GM12874 (cell line): ENCODE data around the gene SLC10A4.

Source experiments
- TF ChIP-seq, protein P1 (sequence below): IDR thresholded peaks from 2 replicates; pipeline ENCODE4 v1.5.1; 2011; ENCODE audit warnings: low read depth, mild to moderate bottlenecking, control low read depth, low read length, moderate library complexity; ENCODE audit not compliant: insufficient read depth

Gene SLC10A4

DNA sequence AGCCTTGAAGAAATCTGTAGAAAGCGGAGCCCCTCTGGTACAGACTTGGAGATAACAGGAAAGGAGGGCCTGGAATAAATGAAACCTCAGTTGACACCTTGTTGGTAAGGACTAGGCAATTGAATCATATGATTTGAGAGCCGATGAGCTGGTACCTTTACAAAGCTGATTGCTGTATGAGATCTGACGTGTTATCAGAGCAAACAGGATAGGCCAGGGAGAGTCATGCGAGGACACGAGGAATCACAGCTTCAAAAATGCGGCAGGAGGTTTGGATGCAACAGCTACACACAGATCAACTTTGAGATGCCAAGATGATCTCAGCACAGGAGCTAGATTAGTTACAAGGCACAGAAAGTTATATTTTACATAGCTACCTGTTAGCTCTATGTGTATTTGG is 7.4 kb upstream of the SLC10A4 start:
- TF ChIP-seq, protein P1, sequence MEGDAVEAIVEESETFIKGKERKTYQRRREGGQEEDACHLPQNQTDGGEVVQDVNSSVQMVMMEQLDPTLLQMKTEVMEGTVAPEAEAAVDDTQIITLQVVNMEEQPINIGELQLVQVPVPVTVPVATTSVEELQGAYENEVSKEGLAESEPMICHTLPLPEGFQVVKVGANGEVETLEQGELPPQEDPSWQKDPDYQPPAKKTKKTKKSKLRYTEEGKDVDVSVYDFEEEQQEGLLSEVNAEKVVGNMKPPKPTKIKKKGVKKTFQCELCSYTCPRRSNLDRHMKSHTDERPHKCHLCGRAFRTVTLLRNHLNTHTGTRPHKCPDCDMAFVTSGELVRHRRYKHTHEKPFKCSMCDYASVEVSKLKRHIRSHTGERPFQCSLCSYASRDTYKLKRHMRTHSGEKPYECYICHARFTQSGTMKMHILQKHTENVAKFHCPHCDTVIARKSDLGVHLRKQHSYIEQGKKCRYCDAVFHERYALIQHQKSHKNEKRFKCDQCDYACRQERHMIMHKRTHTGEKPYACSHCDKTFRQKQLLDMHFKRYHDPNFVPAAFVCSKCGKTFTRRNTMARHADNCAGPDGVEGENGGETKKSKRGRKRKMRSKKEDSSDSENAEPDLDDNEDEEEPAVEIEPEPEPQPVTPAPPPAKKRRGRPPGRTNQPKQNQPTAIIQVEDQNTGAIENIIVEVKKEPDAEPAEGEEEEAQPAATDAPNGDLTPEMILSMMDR: no peak

DNA sequence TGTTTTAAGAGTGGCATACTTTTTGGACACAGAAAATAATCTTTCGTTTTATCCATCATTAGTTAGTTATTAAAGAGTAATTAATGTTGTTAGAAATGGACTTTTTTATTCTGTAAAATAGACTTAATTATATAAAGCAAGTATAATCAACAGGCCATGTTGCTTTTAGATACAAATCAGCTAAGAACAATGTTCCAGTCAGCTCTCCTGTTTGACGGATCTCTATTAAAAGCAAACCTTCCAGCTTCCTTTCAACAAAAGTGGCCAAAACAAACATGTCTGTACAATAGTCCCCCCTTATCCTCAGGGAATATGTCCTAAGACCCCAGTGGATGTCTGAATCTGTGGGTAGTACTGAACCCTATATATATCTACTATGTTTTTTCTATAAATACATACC is 4.9 kb upstream of the SLC10A4 start:
- TF ChIP-seq, protein P1: no peak

DNA sequence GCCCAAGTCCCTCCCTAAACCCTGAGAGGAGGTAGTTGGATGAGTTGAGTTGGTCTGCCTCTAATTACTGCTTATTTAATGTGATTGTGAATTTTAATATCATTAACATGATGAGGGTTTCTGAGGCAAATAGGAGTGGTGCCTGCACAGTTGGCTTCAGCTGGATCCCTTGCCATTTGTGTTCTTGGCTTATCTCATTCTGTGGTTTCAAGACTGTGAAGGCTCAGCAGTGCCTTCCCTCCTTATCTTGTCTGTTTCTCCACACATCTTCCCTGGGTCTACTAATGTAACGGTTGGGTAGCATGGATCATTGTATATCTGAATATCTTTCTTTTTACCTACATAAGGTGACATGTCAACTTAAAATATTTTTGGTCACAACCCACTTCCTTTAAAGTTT is 1.6 kb upstream of the SLC10A4 start:
- TF ChIP-seq, protein P1: no peak

DNA sequence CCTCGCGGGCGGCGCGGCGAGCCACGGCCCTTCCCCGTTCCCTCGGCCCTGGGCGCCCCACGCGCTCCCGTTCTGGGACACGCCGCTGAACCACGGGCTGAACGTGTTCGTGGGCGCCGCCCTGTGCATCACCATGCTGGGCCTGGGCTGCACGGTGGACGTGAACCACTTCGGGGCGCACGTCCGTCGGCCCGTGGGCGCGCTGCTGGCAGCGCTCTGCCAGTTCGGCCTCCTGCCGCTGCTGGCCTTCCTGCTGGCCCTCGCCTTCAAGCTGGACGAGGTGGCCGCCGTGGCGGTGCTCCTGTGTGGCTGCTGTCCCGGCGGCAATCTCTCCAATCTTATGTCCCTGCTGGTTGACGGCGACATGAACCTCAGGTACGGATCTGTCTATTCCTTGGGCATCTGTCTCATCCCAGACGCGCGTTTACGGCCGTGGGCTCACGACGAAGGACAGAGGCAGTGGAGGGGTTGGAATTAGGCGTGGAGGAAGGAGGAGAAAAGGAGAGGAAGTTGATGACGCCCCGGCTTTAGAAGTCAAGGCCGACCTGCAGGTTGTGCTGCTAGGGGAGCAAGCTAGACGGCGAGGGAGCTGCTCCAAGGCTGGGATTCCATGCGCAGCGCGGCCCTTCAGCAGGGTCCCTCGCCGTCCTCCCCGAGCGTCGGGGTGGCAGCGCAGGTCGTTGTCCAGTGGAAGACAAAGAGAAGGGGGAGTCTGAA is 792 bp downstream of the SLC10A4 start:
- TF ChIP-seq, protein P1: no peak

DNA sequence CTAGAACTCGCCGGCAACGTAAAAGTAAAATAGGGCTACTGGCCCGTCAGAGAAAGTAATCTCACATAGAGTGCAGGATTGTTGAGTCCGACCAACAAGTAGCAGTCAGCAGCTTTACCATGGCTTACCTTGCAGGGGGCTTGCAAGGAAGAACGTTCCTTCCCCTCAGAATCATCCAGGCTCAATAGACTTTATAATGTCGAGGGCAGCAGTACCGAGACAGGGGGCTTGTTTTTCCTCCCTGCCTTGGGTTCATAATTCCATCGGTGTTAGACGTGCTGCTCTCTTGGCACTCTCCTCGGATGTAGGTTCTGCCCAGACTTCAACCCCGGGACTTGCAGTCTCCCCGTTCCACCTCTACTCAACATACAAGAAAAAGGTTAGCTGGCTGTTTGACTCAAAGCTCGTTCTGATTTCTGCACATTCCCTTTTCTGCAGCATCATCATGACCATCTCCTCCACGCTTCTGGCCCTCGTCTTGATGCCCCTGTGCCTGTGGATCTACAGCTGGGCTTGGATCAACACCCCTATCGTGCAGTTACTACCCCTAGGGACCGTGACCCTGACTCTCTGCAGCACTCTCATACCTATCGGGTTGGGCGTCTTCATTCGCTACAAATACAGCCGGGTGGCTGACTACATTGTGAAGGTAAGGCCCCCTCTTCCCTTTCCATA is 1.5 kb downstream of the SLC10A4 start:
- TF ChIP-seq, protein P1: no peak

DNA sequence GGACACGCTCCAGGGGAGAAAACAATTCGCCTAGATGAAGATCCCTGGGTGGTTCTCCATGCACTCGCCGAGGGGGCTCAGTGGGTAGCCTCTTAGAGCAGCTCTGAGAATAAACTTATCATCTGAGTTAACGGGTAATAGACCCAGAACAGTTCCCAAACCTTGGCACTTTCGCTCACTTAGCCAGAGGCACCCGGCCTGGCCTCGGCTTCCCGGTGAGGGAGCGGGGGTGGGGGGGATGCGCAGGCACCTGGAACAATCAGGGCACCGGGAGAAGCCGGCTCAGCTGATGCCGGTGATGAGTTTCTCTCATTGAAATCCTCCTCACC is 6.5 kb downstream of the SLC10A4 start:
- TF ChIP-seq, protein P1: no peak

DNA sequence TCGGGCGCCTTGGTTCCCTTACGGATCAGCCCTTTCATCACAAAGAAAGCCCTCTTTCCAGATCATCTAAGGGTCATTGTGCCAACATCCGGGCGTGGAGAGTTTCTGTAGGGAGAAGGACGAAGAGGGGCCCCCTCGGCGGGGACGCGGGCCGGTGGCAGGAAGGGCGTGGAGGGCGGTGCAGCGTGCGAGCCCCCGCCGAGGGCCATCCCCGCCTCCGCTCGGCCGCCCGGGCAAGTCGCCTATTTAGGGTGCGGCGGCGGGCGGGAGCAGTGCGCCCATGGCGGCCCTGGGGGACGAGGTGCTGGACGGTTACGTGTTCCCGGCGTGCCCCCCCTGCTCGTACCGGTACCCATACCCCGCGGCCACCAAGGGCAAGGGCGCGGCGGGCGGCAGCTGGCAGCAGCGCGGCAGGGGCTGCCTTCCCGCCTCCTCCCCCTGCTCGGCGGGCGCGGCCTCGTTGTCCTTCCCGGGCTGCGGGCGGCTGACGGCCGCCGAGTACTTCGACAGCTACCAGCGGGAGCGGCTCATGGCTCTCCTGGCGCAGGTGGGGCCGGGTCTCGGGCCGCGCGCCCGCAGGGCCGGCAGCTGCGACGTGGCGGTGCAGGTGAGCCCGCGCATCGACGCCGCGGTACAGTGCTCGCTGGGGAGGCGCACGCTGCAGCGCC is 7.0 kb downstream of the SLC10A4 start, which contains the start of gene ZAR1:
TSS of gene ZAR1 (plus strand) at position 241 of the 668 bp plus-strand sequence. CDS start at position 281, 40 bp downstream.
- TF ChIP-seq, protein P1: no peak
